PC-9 (cell line): ENCODE measurements around the gene GLS. TPM values are rescaled to one million over a fixed set of nuclear protein-coding genes. Genes with fewer than 3 reads are reported as not detected.
"Not testable (repeated sequence)": the region's sequence is repeated elsewhere in the genome, so short reads cannot be mapped to it uniquely, and the experiment has no call there.

Experiments used
- BruUV-seq: library from RNA; stranded (reverse); fragments of 400-500 nt; replicated peaks from 2 replicates; lab custom pipeline; 2021; lab: Mats Ljungman, UMichigan
- CTCF ChIA-PET: fragments of 300-600 bp; sonication (Branson Sonifier 250); formaldehyde crosslinking; loops from one replicate; lab custom pipeline; 2022; ENCODE audit warnings: antibody characterized with exemption; lab: Charles Lee
- POLR2A ChIA-PET: fragments of 300-600 bp; sonication (Branson Sonifier 250); formaldehyde crosslinking; loops from one replicate; lab custom pipeline; 2022; ENCODE audit warnings: antibody characterized with exemption; ENCODE audit not compliant: unreplicated experiment; lab: Charles Lee
- DNase-seq, 2 experiments: peaks; one replicate each; pipeline versions ENCODE4 v3.0.0 to v3.0.0-alpha.2; 2015 to 2022; ENCODE audit warnings: mixed read lengths in 1 of 2
- H2AFZ ChIP-seq: fragments of 200-600 bp; sonication (generic); 2 replicates; pipeline ENCODE4 v1.8.1; 2017; ENCODE audit warnings: antibody characterized with exemption
- H3F3A ChIP-seq: fragments of 200-600 bp; sonication (generic); 2 replicates; pipeline ENCODE4 v1.8.1; 2017; ENCODE audit warnings: antibody characterized with exemption, mild to moderate bottlenecking, low read depth; ENCODE audit not compliant: insufficient read depth
- H3K27ac ChIP-seq: fragments of 200-600 bp; sonication (generic); 2 replicates; pipeline ENCODE4 v1.6.1; 2016; ENCODE audit warnings: mixed run types
- H3K27me3 ChIP-seq: fragments of 200-600 bp; sonication (generic); 2 replicates; pipeline ENCODE4 v1.6.1; 2016; ENCODE audit warnings: low read depth, mixed run types; ENCODE audit not compliant: insufficient read depth
- H3K36me3 ChIP-seq: fragments of 200-600 bp; sonication (generic); 2 replicates; pipeline ENCODE4 v1.6.1; 2016; ENCODE audit warnings: low read depth, mixed run types
- H3K4me1 ChIP-seq: fragments of 200-600 bp; sonication (generic); replicated peaks from 2 replicates; pipeline ENCODE4 v1.6.1; 2016; ENCODE audit warnings: mixed run types; ENCODE audit not compliant: insufficient read depth
- H3K4me2 ChIP-seq: fragments of 200-600 bp; sonication (generic); 2 replicates; pipeline ENCODE4 v1.6.1; 2017; ENCODE audit warnings: mixed run types
- H3K4me3 ChIP-seq: fragments of 200-600 bp; sonication (generic); 2 replicates; pipeline ENCODE4 v1.6.1; 2016; ENCODE audit warnings: mixed run types
- H3K79me2 ChIP-seq: fragments of 200-600 bp; sonication (generic); 2 replicates; pipeline ENCODE4 v1.6.1; 2017; ENCODE audit warnings: low read depth, mixed run types
- H3K9me2 ChIP-seq: fragments of 200-600 bp; sonication (generic); 2 replicates; pipeline ENCODE4 v1.8.1; 2017; ENCODE audit warnings: mild to moderate bottlenecking; ENCODE audit not compliant: insufficient read depth
- H3K9me3 ChIP-seq: fragments of 200-600 bp; sonication (generic); 2 replicates; pipeline ENCODE4 v1.8.1; 2016; ENCODE audit warnings: low read depth; ENCODE audit not compliant: insufficient read depth
- H4K20me1 ChIP-seq: fragments of 200-600 bp; sonication (generic); 2 replicates; pipeline ENCODE4 v1.8.1; 2017; ENCODE audit not compliant: insufficient read depth
- CTCF ChIP-seq: fragments of 200-600 bp; sonication (generic); conservative IDR thresholded peaks from 2 replicates; pipeline ENCODE4 v1.6.1; 2017; ENCODE audit warnings: mixed run types, antibody characterized with exemption, mild to moderate bottlenecking, moderate library complexity
- EZH2 ChIP-seq: fragments of 200-600 bp; sonication (generic); IDR thresholded peaks from 2 replicates; pipeline ENCODE4 v1.8.0; 2017; ENCODE audit warnings: antibody characterized with exemption, low read depth
- intact Hi-C: fragments of 100-400 bp; cut with micrococcal nuclease; formaldehyde crosslinking; loops from one replicate; pipeline ENCODE4 v1.10.0; 2022; ENCODE audit not compliant: unreplicated experiment
- total RNA-seq: library from RNA; stranded (reverse); gene quantifications from 2 replicates; pipeline ENCODE4 v1.2.3, GENCODE V29; 2021

Gene GLS
- total RNA-seq, 1 experiment from 2014 or later = 68.5 TPM

- H3K4me3 ChIP-seq = no peak overlapping the region
- peaks cover 2% of the 10 kb centered on the region; the same call in 1 of the 2 replicates for H3F3A ChIP-seq
- BruUV-seq = no TSS peak
- H3K27me3 ChIP-seq = no peaks in the 10 kb centered on the region
- H3K79me2 ChIP-seq = no peaks in the 10 kb centered on the region
- H3K27ac ChIP-seq = no peak overlapping the region
- POLR2A ChIA-PET = no interaction called here
- no peak overlapping the region for H2AFZ ChIP-seq
- intact Hi-C loops = no loop called here
- no peaks in the 10 kb centered on the region for H3K36me3 ChIP-seq
- H3K9me2 ChIP-seq = no peaks in the 10 kb centered on the region
- no peak overlapping the region for H3K4me2 ChIP-seq
- H4K20me1 ChIP-seq = no peaks in the 10 kb centered on the region
- H3K4me1 ChIP-seq = 0 out of 2 replicates have a peak, but pooled peaks cover 6% of the 10 kb centered on the region
- no peaks in the 10 kb centered on the region for H3K9me3 ChIP-seq
- no peak for DNase-seq
- no peak for TF ChIP-seq CTCF
- no peak for TF ChIP-seq EZH2
- CTCF ChIA-PET = no interaction called here
Observed at GRCh38 chr2:190867832-190868231, 12.8 kb upstream of the GLS start.

GRCh38 chr2:190869721-190870120 lies 10.9 kb upstream of the GLS start:
- intact Hi-C loops = no loop called here
- no peak overlapping the region for H2AFZ ChIP-seq
- CTCF ChIA-PET = no interaction called here

GRCh38 chr2:190873451-190873850 lies 7.2 kb upstream of the GLS start:
- POLR2A ChIA-PET, DNase-seq, H3K36me3 ChIP-seq, H3K27ac ChIP-seq, H3K9me3 ChIP-seq, BruUV-seq, H4K20me1 ChIP-seq, intact Hi-C loops, H3K9me2 ChIP-seq, H2AFZ ChIP-seq, H3K4me3 ChIP-seq, H3K4me2 ChIP-seq, CTCF ChIA-PET, H3K79me2 ChIP-seq, H3K4me1 ChIP-seq, H3F3A ChIP-seq, H3K27me3 ChIP-seq: not testable (repeated sequence)

More at GRCh38 chr2:190869721-190870120, 10.9 kb upstream of the GLS start:
- H3K36me3 ChIP-seq = no peaks in the 10 kb centered on the region
- H4K20me1 ChIP-seq = no peaks in the 10 kb centered on the region
- H3K9me2 ChIP-seq = no peaks in the 10 kb centered on the region
- H3K4me3 ChIP-seq = no peak overlapping the region
- no peaks in the 10 kb centered on the region for H3K9me3 ChIP-seq
- no peaks in the 10 kb centered on the region for H3K27me3 ChIP-seq
- TF ChIP-seq CTCF (no peak), EZH2 (no peak)
- no peaks in the 10 kb centered on the region for H3K4me1 ChIP-seq
- H3K4me2 ChIP-seq = no peak overlapping the region
- no TSS peak for BruUV-seq
- H3K79me2 ChIP-seq = no peaks in the 10 kb centered on the region
- DNase-seq = no peak
- no peak overlapping the region for H3K27ac ChIP-seq
- POLR2A ChIA-PET = no interaction called here
- no peaks in the 10 kb centered on the region for H3F3A ChIP-seq

- H3K9me3 ChIP-seq = no peaks in the 10 kb centered on the region
- intact Hi-C loops = no loop called here
- DNase-seq = no peak
- H3K9me2 ChIP-seq = no peaks in the 10 kb centered on the region
- ChIA-PET CTCF (no interaction called here), POLR2A (no interaction called here)
- no peaks in the 10 kb centered on the region for H3F3A ChIP-seq
- H3K4me3 ChIP-seq = no peak overlapping the region
- H3K27me3 ChIP-seq = no peaks in the 10 kb centered on the region
- no peaks in the 10 kb centered on the region for H4K20me1 ChIP-seq
- H3K4me2 ChIP-seq = no peak overlapping the region
- no TSS peak for BruUV-seq
- no peak overlapping the region for H2AFZ ChIP-seq
- H3K4me1 ChIP-seq = peaks cover 5% of the 10 kb centered on the region; the same call in 1 of the 2 replicates
- no peak overlapping the region for H3K27ac ChIP-seq
- H3K79me2 ChIP-seq = no peaks in the 10 kb centered on the region; the same call in 1 of the 2 replicates
- H3K36me3 ChIP-seq = no peaks in the 10 kb centered on the region
- TF ChIP-seq EZH2 (no peak), CTCF (no peak)
Observed at GRCh38 chr2:190875891-190876290, 4.7 kb upstream of the GLS start.
